ENCODE measurements around the gene BCAS3.

- TF ChIP-seq POLR2A (IDR thresholded peaks at IDR 0.05) (no peak), CTCF (IDR thresholded peaks at IDR 0.05) (no peak)
These were observed 36.5 kb upstream of the BCAS3 start for GRCh38 chr17:60641126-60641525.
